Activated CD4-positive, CD25-positive, alpha-beta regulatory T cell treated with anti-CD3 and anti-CD28 coated beads, Interleukin-2, amount 50 U/mL, for 24 hours (primary cell): ENCODE data around the gene GNG2.

Experiments
- ATAC-seq, 2 donors: fragments of 150-1000 bp; cut with Tn5 transposase; one replicate each; pipeline ENCODE4 v1.10.0; 2021; ENCODE audit warnings: mild to moderate bottlenecking in 1 of 2, moderate library complexity in 1 of 2

GNG2 gene

DNA sequence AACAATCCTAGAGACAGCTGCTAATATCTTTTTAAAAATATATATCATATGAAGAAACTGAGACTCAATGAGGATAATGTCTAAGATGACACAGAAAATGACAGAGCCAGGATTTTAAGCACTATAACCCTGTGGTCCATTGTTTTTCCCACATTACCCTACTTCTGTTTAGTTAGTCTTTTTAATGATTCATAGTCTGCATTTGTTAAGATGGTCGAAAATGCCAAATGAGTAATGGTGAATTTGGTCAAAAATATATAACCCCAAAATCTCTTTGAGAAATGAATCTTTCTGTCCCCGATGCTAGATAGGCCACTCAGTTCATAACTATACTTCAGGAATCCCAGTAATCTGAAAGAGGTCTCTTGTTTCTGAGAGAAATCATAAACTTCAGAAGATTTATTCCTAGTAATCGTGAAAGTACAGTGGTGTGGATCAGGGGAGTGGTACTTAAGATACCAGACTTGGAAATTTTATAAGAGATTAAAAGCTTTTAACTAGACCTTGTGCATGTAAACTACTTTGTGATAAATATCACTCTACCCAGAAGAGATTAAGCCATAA lies 139.7 kb downstream of the GNG2 start:
- no peak for ATAC-seq

DNA sequence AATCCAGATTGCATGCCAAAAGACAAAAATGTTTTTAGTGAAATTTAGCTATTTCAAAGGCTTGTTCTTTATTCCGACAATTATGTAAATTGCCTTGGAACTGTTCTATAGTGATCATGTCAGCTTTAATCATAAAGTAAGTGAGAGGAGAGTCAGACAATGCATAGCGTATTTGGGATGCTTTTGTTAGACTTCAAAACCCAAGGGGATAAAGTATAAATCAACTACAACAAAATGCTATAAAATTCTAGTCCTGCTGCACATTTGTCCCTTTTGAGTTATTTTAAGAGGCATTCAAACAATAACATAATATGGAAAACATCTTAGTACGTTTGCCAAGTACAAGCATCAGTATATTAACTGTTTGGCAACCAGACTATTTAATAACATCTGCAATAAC lies 140.3 kb downstream of the GNG2 start:
- ATAC-seq = no peak

- no peak for ATAC-seq
These were observed 142.1 kb downstream of the GNG2 start for GRCh38 chr14:52002542-52002941.

DNA sequence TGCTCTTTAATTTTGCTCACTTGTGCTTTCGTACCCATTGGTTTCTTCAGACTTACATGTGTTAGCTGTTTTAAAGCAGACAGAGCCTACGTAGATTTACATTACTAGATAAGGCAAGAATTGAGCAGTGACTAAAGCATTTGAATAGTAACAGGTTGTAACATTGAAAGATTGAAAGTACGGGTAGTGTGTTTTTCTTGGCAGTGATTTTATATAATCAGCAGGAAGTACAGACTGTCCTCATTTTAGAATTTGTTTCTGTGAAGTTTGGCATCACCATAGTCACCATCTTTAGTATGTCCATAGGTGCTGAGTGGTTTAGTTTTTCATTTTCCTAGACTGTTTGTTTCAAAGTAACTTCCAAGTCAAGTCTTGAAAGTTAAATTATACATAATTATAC lies 142.9 kb downstream of the GNG2 start:
- no peak for ATAC-seq

GRCh38 chr14:52005625-52006024 lies 145.2 kb downstream of the GNG2 start:
- no peak for ATAC-seq

GRCh38 chr14:52006361-52006760 lies 145.9 kb downstream of the GNG2 start:
- ATAC-seq = no peak

DNA sequence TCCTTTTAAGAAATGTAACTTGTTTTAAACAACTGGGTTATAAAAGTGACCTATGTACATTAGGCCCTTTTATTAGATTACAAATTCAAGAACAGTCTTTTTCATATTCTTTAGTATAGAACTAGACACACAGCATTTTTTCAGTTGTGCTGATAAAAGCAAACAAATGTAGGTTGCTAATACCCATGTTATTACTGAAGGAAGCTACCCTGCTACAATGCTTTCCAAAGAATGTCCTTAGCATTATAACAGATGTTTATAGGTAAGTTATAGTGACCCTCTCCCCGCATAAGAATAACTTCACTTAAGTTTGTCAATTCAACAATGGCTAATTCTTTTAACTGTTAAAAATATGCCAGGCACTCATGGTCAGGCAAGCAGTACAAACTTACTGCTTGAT lies 146.8 kb downstream of the GNG2 start:
- no peak for ATAC-seq

GRCh38 chr14:52007637-52008036 lies 147.2 kb downstream of the GNG2 start:
- ATAC-seq = no peak

DNA sequence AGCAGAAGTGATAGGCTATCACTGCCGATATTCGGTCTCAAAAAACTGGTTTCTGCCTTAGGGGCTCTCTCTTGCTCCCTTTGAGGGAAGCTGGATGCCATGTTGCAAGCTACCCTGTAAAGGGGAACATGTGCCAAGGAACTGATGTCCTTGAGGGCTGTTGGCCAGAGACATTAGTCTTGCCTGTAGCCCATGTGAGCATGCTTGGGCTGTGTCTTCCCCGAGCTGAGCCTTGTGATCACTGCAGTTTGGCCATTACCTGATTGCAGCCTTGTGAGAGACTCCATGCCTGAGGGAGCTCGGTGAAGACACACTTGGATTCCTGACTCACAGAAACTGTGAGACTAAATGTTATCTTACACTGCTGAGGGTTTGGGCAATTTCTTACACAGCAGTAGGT lies 147.7 kb downstream of the GNG2 start:
- no peak for ATAC-seq

GRCh38 chr14:52010173-52010693 lies 149.8 kb downstream of the GNG2 start:
- ATAC-seq = no peak

- no peak for ATAC-seq
These were observed 151.1 kb downstream of the GNG2 start for GRCh38 chr14:52011523-52011922.

DNA sequence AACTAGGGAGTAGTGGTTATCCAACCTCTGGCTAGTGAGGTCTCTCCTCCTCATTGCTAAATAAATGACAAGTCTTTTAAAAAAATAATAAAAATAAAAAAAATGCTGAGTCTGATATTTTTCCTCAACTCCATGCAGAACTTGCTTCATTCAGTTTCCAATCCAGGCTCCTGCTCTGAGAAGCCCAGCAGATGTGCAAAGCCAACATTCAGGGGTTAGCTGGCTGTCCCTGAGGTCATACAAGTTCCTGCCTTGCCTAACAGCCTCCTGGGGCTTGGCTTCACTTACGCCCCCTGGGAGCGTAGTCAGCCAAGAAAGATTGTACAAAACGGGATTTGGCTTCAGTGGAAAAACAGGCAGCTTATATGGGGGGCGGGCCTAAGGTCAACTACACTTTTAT lies 152.2 kb downstream of the GNG2 start:
- no peak for ATAC-seq

DNA sequence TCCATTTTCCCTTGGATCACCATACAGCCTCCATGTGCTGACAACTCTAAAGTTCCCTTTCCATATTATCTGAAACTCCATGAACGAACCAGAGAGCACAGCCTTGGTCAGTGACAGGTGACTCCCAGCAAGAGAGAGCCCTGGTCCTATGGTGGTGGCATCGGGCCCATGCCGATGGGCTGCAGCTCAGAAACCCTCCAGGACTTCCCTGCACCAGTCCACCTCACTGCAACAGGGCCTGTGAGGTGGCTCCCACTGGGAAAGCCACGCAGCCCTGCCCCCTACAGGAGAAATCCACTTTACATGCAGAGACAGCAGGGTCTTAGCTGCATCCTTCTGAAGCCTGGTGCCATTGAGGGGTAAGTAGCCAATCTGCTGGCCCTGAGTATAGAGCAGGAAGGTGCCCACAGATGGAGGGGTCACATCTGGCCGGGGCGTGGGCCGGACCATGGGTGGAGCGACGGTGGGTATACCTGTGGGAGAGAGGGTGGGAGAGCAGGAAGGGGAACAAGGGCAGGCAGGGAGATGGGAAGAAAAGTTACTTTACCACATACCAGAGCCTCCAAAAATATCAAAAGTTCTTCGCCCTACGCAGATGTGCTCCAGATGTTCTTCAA lies 153.7 kb downstream of the GNG2 start:
- peak; percentile 9 to 10 for ATAC-seq

GRCh38 chr14:52014601-52015267 lies 154.3 kb downstream of the GNG2 start:
- no peak for ATAC-seq

DNA sequence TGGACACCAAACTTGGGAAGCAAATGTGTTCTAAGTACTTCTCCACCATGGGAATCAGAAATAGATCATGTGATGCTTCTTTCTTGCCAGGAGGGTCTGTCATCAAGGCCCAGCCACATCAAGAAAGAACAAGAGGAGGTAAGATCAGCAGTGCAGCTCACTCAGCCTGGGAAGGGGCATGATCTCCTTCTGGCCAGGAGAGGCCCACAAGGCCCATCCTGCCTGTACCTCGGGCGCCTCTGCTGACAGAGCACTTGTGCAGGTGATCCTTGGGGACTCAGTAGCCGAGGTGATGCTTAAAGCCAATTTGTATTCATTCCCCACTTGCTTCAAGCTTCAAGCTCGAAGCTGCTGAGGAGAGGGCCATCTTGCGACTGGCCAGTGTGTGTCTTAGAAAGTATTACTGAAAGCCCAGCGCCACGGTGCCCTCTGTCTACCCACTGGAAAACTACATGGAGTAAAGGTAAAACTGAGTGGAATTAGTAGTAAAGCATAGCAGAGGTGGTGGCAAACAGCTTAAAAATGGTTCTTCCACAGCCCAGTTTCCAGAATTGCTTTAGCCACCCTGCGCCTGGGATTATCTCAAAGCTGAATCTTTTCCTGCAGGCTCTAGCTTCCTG lies 155.1 kb downstream of the GNG2 start:
- no peak for ATAC-seq

DNA sequence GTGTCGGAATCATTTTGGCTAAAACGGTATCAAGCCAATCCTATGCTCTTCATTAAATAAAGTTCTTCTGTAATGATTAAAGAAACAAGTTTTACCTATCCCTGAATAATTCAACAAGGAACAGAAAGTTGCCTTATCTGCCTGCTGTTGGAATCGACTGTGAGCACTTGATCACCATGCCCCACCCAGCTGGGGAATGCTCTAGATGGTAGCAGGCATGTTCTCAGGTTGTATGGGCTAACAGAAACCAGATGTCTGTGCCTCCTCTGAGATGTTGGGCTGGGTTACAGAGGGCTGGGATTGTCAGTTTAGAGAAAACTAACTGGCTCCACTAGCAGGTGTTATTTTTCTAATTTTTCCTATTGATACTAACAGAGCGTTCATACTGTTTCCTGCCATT lies 157.8 kb downstream of the GNG2 start:
- no peak for ATAC-seq

- ATAC-seq = no peak
These were observed 158.6 kb downstream of the GNG2 start for GRCh38 chr14:52018970-52019369.
